Measurements from ENCODE around the gene IQGAP1.

DNA sequence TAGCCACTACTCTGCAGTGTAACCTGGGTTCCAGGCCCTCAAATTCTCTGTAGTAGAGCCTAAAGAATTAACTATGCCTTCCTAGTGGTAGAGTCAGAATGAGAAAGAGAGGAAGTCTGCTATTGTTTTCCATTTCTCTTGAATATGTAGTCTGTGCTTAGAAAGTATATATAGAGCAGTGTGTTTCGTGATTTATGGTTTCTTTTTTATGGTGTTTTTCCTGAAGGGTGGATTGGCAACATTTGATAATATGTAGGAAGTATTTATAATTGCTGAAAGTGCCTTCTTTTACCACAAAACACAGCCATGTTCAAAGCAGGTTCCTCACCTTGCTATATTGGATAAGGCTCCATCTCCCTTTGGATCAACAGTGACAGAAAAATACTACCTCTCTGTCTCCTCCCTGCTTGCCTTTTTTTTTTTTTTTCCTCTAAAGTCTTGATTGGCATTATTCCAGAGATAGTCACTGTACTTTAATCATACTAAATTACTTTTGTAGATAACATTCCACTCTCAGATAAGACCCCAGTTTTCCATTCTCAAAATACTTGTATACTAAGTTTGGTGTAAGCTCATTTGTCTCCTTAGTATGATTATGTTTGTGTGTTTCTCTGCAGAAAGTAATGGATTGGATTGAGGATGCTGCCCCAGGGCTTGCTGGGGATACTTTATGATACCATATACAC, 47.8 kb downstream of the IQGAP1 start:
- TF ChIP-seq, protein P1, sequence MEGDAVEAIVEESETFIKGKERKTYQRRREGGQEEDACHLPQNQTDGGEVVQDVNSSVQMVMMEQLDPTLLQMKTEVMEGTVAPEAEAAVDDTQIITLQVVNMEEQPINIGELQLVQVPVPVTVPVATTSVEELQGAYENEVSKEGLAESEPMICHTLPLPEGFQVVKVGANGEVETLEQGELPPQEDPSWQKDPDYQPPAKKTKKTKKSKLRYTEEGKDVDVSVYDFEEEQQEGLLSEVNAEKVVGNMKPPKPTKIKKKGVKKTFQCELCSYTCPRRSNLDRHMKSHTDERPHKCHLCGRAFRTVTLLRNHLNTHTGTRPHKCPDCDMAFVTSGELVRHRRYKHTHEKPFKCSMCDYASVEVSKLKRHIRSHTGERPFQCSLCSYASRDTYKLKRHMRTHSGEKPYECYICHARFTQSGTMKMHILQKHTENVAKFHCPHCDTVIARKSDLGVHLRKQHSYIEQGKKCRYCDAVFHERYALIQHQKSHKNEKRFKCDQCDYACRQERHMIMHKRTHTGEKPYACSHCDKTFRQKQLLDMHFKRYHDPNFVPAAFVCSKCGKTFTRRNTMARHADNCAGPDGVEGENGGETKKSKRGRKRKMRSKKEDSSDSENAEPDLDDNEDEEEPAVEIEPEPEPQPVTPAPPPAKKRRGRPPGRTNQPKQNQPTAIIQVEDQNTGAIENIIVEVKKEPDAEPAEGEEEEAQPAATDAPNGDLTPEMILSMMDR (IDR thresholded peaks at IDR 0.05), result no peak
- no peak for TF ChIP-seq POLR2A (IDR thresholded peaks at IDR 0.05)
